ENCODE results near the gene FGF14.

- TF ChIP-seq CTCF (IDR thresholded peaks at IDR 0.05; ENCODE audit: insufficient read depth, low read depth, low read length), result no peak
- no peak for TF ChIP-seq EZH2 (IDR thresholded peaks at IDR 0.05; ENCODE audit: insufficient read depth, low read length)
These were observed 466.0 kb downstream of the FGF14 start for GRCh38 chr13:101935828-101936227.

Data from astrocyte (in vitro differentiated cells and primary cell).